ENCODE results near the gene CA9.

Gene CA9

GRCh38 chr9:35717132-35717870 is 43.6 kb downstream of the CA9 start:
- no peak for DNase-seq

- DNase-seq, result no peak
Observed at GRCh38 chr9:35718721-35719511, 45.2 kb downstream of the CA9 start.

GRCh38 chr9:35719546-35719945 is 45.8 kb downstream of the CA9 start:
- no peak for DNase-seq

GRCh38 chr9:35723426-35723825 is 49.7 kb downstream of the CA9 start:
- no peak for DNase-seq

- DNase-seq, result no peak
Observed at GRCh38 chr9:35723908-35724307, 50.2 kb downstream of the CA9 start.

GRCh38 chr9:35725362-35725761 is 51.6 kb downstream of the CA9 start:
- no peak for DNase-seq

GRCh38 chr9:35726931-35727330 is 53.2 kb downstream of the CA9 start:
- DNase-seq, result no peak

GRCh38 chr9:35727676-35728040 is 53.9 kb downstream of the CA9 start:
- DNase-seq, result no peak

- no peak for DNase-seq
Observed at GRCh38 chr9:35728041-35728971, 54.6 kb downstream of the CA9 start.

GRCh38 chr9:35729101-35729500 is 55.4 kb downstream of the CA9 start:
- no peak for DNase-seq

- no peak for DNase-seq
Observed at GRCh38 chr9:35729700-35730485, 56.2 kb downstream of the CA9 start.

GRCh38 chr9:35730486-35730854 is 56.7 kb downstream of the CA9 start:
- DNase-seq, result no peak

Data from cerebellar nuclear complex (tissue), 1 donor.